RWPE2 (cell line): ENCODE data around the gene KPTN.

Source experiments
- ATAC-seq: fragments of 200-7000 bp; cut with Tn5 transposase; 3 replicates; pipeline ENCODE4 v1.9.1; 2021; ENCODE audit warnings: low read depth
- DNase-seq: peaks from one replicate; pipeline ENCODE4 v3.0.0-alpha.2; 2020; ENCODE audit warnings: low spot score
- H3K27ac ChIP-seq: fragments of 450-650 bp; 2 replicates; pipeline ENCODE4 v1.5.1; 2017; ENCODE audit warnings: mild to moderate bottlenecking; ENCODE audit not compliant: poor library complexity, severe bottlenecking
- H3K27me3 ChIP-seq: fragments of 250-450 bp; sonication (Bioruptor Pico); 2 replicates; pipeline ENCODE4 v1.5.1; 2021; ENCODE audit warnings: mild to moderate bottlenecking, moderate library complexity; ENCODE audit not compliant: insufficient read depth, poor library complexity, severe bottlenecking
- H3K36me3 ChIP-seq: fragments of 250-450 bp; sonication (Bioruptor Pico); 2 replicates; pipeline ENCODE4 v1.5.1; 2020; ENCODE audit warnings: low read depth, mild to moderate bottlenecking, moderate library complexity
- H3K4me1 ChIP-seq: fragments of 250-450 bp; sonication (Bioruptor Pico); 2 replicates; pipeline ENCODE4 v1.5.1; 2021; ENCODE audit warnings: mild to moderate bottlenecking, moderate library complexity; ENCODE audit not compliant: insufficient read depth, poor library complexity, severe bottlenecking
- H3K4me3 ChIP-seq: fragments of 250-450 bp; sonication (Bioruptor Pico); 2 replicates; pipeline ENCODE4 v1.5.1; 2021; ENCODE audit warnings: mild to moderate bottlenecking, moderate library complexity; ENCODE audit not compliant: severe bottlenecking
- H3K9me3 ChIP-seq: fragments of 250-450 bp; sonication (Bioruptor Pico); 2 replicates; pipeline ENCODE4 v1.5.1; 2021; ENCODE audit warnings: mild to moderate bottlenecking, moderate library complexity; ENCODE audit not compliant: severe bottlenecking
- CTCF ChIP-seq: fragments of 450-650 bp; IDR thresholded peaks from one replicate; pipeline ENCODE4 v1.5.1; 2017; ENCODE audit warnings: mild to moderate bottlenecking, moderate library complexity; ENCODE audit not compliant: poor library complexity, severe bottlenecking

KPTN gene

GRCh38 chr19:47465957-47466356, 18.1 kb downstream of the KPTN start:
- Histone ChIP-seq H3K4me1 (no peaks in the 10 kb centered on the region), H3K27ac (no peak overlapping the region), H3K27me3 (peaks cover 25% of the 10 kb centered on the region), H3K4me3 (no peak overlapping the region), H3K36me3 (no peaks in the 10 kb centered on the region), H3K9me3 (no peaks in the 10 kb centered on the region)
- no peak for DNase-seq
- ATAC-seq = no peak
- no peak for TF ChIP-seq CTCF

GRCh38 chr19:47464675-47465419, 19.2 kb downstream of the KPTN start:
- no peaks in the 10 kb centered on the region for H3K36me3 ChIP-seq
- no peak overlapping the region for H3K27ac ChIP-seq
- TF ChIP-seq CTCF = no peak
- no peak overlapping the region for H3K4me3 ChIP-seq
- H3K4me1 ChIP-seq = no peaks in the 10 kb centered on the region
- no peak for DNase-seq
- H3K9me3 ChIP-seq = no peaks in the 10 kb centered on the region
- no peak for ATAC-seq
- peaks cover 14% of the 10 kb centered on the region for H3K27me3 ChIP-seq

GRCh38 chr19:47461876-47462275, 22.1 kb downstream of the KPTN start:
- no peak for TF ChIP-seq CTCF
- H3K4me1 ChIP-seq = no peaks in the 10 kb centered on the region
- no peak overlapping the region for H3K4me3 ChIP-seq
- H3K27ac ChIP-seq = no peak overlapping the region
- H3K27me3 ChIP-seq = peaks cover 26% of the 10 kb centered on the region
- H3K36me3 ChIP-seq = no peaks in the 10 kb centered on the region
- ATAC-seq (no peak), DNase-seq (no peak)
- no peaks in the 10 kb centered on the region for H3K9me3 ChIP-seq

GRCh38 chr19:47459477-47459876, 24.5 kb downstream of the KPTN start:
- TF ChIP-seq CTCF = no peak
- no peak for DNase-seq
- Histone ChIP-seq H3K27me3 (peaks cover 42% of the 10 kb centered on the region), H3K36me3 (no peaks in the 10 kb centered on the region), H3K4me1 (no peaks in the 10 kb centered on the region), H3K27ac (no peak overlapping the region), H3K4me3 (no peak overlapping the region), H3K9me3 (peaks cover 13% of the 10 kb centered on the region)
- ATAC-seq = no peak

GRCh38 chr19:47458672-47459071, 25.3 kb downstream of the KPTN start:
- peaks cover 13% of the 10 kb centered on the region for H3K9me3 ChIP-seq
- ATAC-seq (no peak), DNase-seq (no peak)
- peaks cover 42% of the 10 kb centered on the region for H3K27me3 ChIP-seq
- no peak overlapping the region for H3K27ac ChIP-seq
- no peak for TF ChIP-seq CTCF
- no peaks in the 10 kb centered on the region for H3K4me1 ChIP-seq
- H3K4me3 ChIP-seq = no peak overlapping the region
- H3K36me3 ChIP-seq = no peaks in the 10 kb centered on the region
